IMR-90 (cell line): Measurements from ENCODE around the gene RTN1. TPM values are rescaled to one million over a fixed set of nuclear protein-coding genes. Genes with fewer than 3 reads are reported as not detected.

Source experiments
- ATAC-seq: fragments of 200-7000 bp; cut with Tn5 transposase; 2 replicates; pipeline ENCODE4 v1.9.1; 2020; ENCODE audit warnings: low read depth, mild to moderate bottlenecking, moderate library complexity
- BruUV-seq: library from RNA; stranded (reverse); fragments of 400-500 nt; replicated peaks from 2 replicates; lab custom pipeline; 2021; lab: Mats Ljungman, UMichigan
- CTCF ChIA-PET: fragments of 300-600 bp; formaldehyde crosslinking; extraction: SDS; loops from one replicate; lab custom pipeline; 2021; ENCODE audit warnings: antibody characterized with exemption; lab: Yijun Ruan, JAX
- POLR2A ChIA-PET: fragments of 300-600 bp; sonication (Branson Sonifier 250); formaldehyde crosslinking; loops from one replicate; lab custom pipeline; 2022; ENCODE audit warnings: antibody characterized with exemption; ENCODE audit not compliant: unreplicated experiment; lab: Charles Lee
- DNase-seq: peaks from one replicate; pipeline ENCODE4 v3.0.0; 2013
- H2AFZ ChIP-seq: replicated peaks from 2 replicates; pipeline ENCODE3; 2013; ENCODE audit warnings: low read length, mild to moderate bottlenecking; ENCODE audit not compliant: poor library complexity
- H2AK5ac ChIP-seq: 2 replicates; pipeline ENCODE4 v1.6.1; 2013; ENCODE audit warnings: low read depth, low read length, inconsistent platforms
- H2AK9ac ChIP-seq: replicated peaks from 2 replicates; pipeline ENCODE3; 2013; ENCODE audit warnings: mild to moderate bottlenecking, low read depth, low read length, moderate library complexity; ENCODE audit not compliant: poor library complexity
- H2BK120ac ChIP-seq: 2 replicates; pipeline ENCODE4 v1.6.1; 2013; ENCODE audit warnings: low read depth, low read length, inconsistent platforms
- H2BK15ac ChIP-seq: 3 replicates; pipeline ENCODE4 v1.6.1; 2013; ENCODE audit warnings: low read depth, low read length, inconsistent platforms
- H2BK20ac ChIP-seq: 2 replicates; pipeline ENCODE4 v1.6.1; 2013; ENCODE audit warnings: low read depth, mild to moderate bottlenecking, inconsistent platforms, low read length, moderate library complexity
- H2BK5ac ChIP-seq: 2 replicates; pipeline ENCODE4 v1.6.1; 2013; ENCODE audit warnings: mild to moderate bottlenecking, low read depth, low read length, inconsistent platforms; ENCODE audit not compliant: poor library complexity, severe bottlenecking
- H3K14ac ChIP-seq: replicated peaks from 2 replicates; pipeline ENCODE4 v1.6.1; 2013; ENCODE audit warnings: low read depth, low read length, inconsistent platforms
- H3K18ac ChIP-seq: 2 replicates; pipeline ENCODE4 v1.6.1; 2013; ENCODE audit warnings: low read depth, low read length, control low read depth
- H3K23ac ChIP-seq: 2 replicates; pipeline ENCODE4 v1.6.1; 2013; ENCODE audit warnings: low read depth, low read length, inconsistent platforms
- H3K27ac ChIP-seq: 2 replicates; pipeline ENCODE4 v1.5.1; 2013; ENCODE audit warnings: mild to moderate bottlenecking, control low read depth, low read length; ENCODE audit not compliant: insufficient read depth
- H3K27me3 ChIP-seq: 2 replicates; pipeline ENCODE4 v1.6.1; 2013; ENCODE audit warnings: low read length; ENCODE audit not compliant: control insufficient read depth, insufficient read depth
- H3K36me3 ChIP-seq: 2 replicates; pipeline ENCODE4 v1.6.1; 2013; ENCODE audit warnings: low read length, mixed read lengths; ENCODE audit not compliant: control insufficient read depth, insufficient read depth
- H3K4ac ChIP-seq: 2 replicates; pipeline ENCODE4 v1.6.1; 2013; ENCODE audit warnings: low read depth, low read length, inconsistent platforms
- H3K4me1 ChIP-seq: 2 replicates; pipeline ENCODE4 v1.6.1; 2013; ENCODE audit warnings: low read length, mixed read lengths; ENCODE audit not compliant: control insufficient read depth, insufficient read depth
- H3K4me2 ChIP-seq: 2 replicates; pipeline ENCODE4 v1.6.1; 2013; ENCODE audit warnings: low read depth, mild to moderate bottlenecking, control low read depth, low read length, moderate library complexity
- H3K4me3 ChIP-seq: 2 replicates; pipeline ENCODE4 v1.5.1; 2013; ENCODE audit warnings: low read depth, mild to moderate bottlenecking, control low read depth, low read length, moderate library complexity; ENCODE audit not compliant: insufficient read depth
- H3K56ac ChIP-seq: 2 replicates; pipeline ENCODE4 v1.6.1; 2013; ENCODE audit warnings: low read length, inconsistent platforms; ENCODE audit not compliant: insufficient read depth; ENCODE audit errors: extremely low read depth
- H3K79me1 ChIP-seq, 2 experiments: 2 replicates each; pipeline ENCODE4 v1.6.1; 2013; ENCODE audit warnings: low read length in 2 of 2, inconsistent platforms in 1 of 2, low read depth in 1 of 2
- H3K9ac ChIP-seq: 2 replicates; pipeline ENCODE4 v1.6.1; 2013; ENCODE audit warnings: low read depth, low read length, control low read depth
- H3K9me1 ChIP-seq: 2 replicates; pipeline ENCODE4 v1.6.1; 2013; ENCODE audit warnings: low read length, inconsistent platforms; ENCODE audit not compliant: insufficient read depth
- H3K9me3 ChIP-seq: 2 replicates; pipeline ENCODE4 v1.6.1; 2013; ENCODE audit warnings: low read length; ENCODE audit not compliant: control insufficient read depth, insufficient read depth
- H4K20me1 ChIP-seq: 2 replicates; pipeline ENCODE4 v1.6.1; 2013; ENCODE audit warnings: low read length, inconsistent platforms; ENCODE audit not compliant: insufficient read depth
- H4K5ac ChIP-seq: 2 replicates; pipeline ENCODE4 v1.6.1; 2013; ENCODE audit warnings: mild to moderate bottlenecking, low read depth, low read length, control low read depth
- H4K8ac ChIP-seq, 2 experiments: 2 replicates each; pipeline ENCODE4 v1.6.1; 2013; ENCODE audit warnings: low read depth in 2 of 2, low read length in 2 of 2, control low read depth in 1 of 2, inconsistent platforms in 1 of 2
- H4K91ac ChIP-seq: 2 replicates; pipeline ENCODE4 v1.6.1; 2013; ENCODE audit warnings: low read depth, low read length, inconsistent platforms; ENCODE audit not compliant: insufficient read depth
- BHLHE40 ChIP-seq: fragments of 150-350 bp; IDR thresholded peaks from 2 replicates; pipeline ENCODE4 v1.6.1; 2016; ENCODE audit warnings: mild to moderate bottlenecking, low read depth, low read length
- CEBPB ChIP-seq: IDR thresholded peaks from 2 replicates; pipeline ENCODE4 v1.6.1; 2012; ENCODE audit warnings: low read depth, low read length, improper control_type of control experiment
- CHD1 ChIP-seq: IDR thresholded peaks from 2 replicates; pipeline ENCODE4 v1.6.1; 2012; ENCODE audit warnings: low read depth, low read length, improper control_type of control experiment
- CTCF ChIP-seq: conservative IDR thresholded peaks from 2 replicates; pipeline ENCODE4 v1.5.1; 2012; ENCODE audit warnings: mild to moderate bottlenecking, low read depth, low read length, improper control_type of control experiment
- FOS ChIP-seq: fragments of 150-350 bp; IDR thresholded peaks from 2 replicates; pipeline ENCODE4 v1.6.1; 2016; ENCODE audit warnings: low read depth, low read length
- MAFK ChIP-seq: IDR thresholded peaks from 2 replicates; pipeline ENCODE4 v1.6.1; 2012; ENCODE audit warnings: low read depth, low read length, improper control_type of control experiment
- MAZ ChIP-seq: IDR thresholded peaks from 2 replicates; pipeline ENCODE4 v1.6.1; 2012; ENCODE audit warnings: low read depth, mild to moderate bottlenecking, low read length, improper control_type of control experiment, moderate library complexity, borderline replicate concordance
- MXI1 ChIP-seq: IDR thresholded peaks from 2 replicates; pipeline ENCODE4 v1.6.1; 2012; ENCODE audit warnings: low read depth, mild to moderate bottlenecking, low read length, moderate library complexity, borderline replicate concordance
- NFE2L2 ChIP-seq: fragments of 150-350 bp; IDR thresholded peaks from 2 replicates; pipeline ENCODE4 v1.6.1; 2016; ENCODE audit warnings: low read depth, mild to moderate bottlenecking, low read length
- POLR2A ChIP-seq: IDR thresholded peaks from 2 replicates; pipeline ENCODE4 v1.6.1; 2012; ENCODE audit warnings: mild to moderate bottlenecking, low read depth, low read length
- RAD21 ChIP-seq: IDR thresholded peaks from 2 replicates; pipeline ENCODE4 v1.6.1; 2012; ENCODE audit warnings: low read length, improper control_type of control experiment
- RCOR1 ChIP-seq: IDR thresholded peaks from 2 replicates; pipeline ENCODE4 v1.6.1; 2012; ENCODE audit warnings: mild to moderate bottlenecking, low read length, improper control_type of control experiment; ENCODE audit not compliant: insufficient replicate concordance
- RFX5 ChIP-seq: IDR thresholded peaks from 2 replicates; pipeline ENCODE4 v1.8.0; 2012; ENCODE audit warnings: low read depth, mild to moderate bottlenecking, low read length, moderate library complexity
- SMC3 ChIP-seq: fragments of 150-350 bp; IDR thresholded peaks from 2 replicates; pipeline ENCODE4 v1.6.1; 2016; ENCODE audit warnings: low read depth, mild to moderate bottlenecking, antibody characterized with exemption, low read length, moderate library complexity
- USF2 ChIP-seq: fragments of 150-350 bp; IDR thresholded peaks from 2 replicates; pipeline ENCODE4 v1.6.1; 2017; ENCODE audit warnings: mild to moderate bottlenecking, antibody characterized with exemption, low read length, low read depth
- WGBS, 2 experiments: methylation state at CpG; one replicate each; pipeline versions ENCODE4 v1.1.5 to v1.1.7; 2013; ENCODE audit warnings: missing lambda C conversion rate in 2 of 2; ENCODE audit not compliant: insufficient read length in 1 of 2; ENCODE audit errors: extremely low coverage in 2 of 2; 5-methylcytosine and 5-hydroxymethylcytosine counted together
- dilution Hi-C: fragments of 300-500 bp; cut with HindIII; formaldehyde crosslinking; loops from one replicate; pipeline ENCODE4 v1.14.3; 2018; ENCODE audit warnings: low sequenced_read_pairs; ENCODE audit not compliant: unreplicated experiment
- in situ Hi-C: fragments of 300-500 bp; cut with MboI; formaldehyde crosslinking; loops from 3 replicates; pipeline ENCODE4 v1.14.3; 2019; ENCODE audit warnings: low sequenced_read_pairs, inconsistent platforms, mixed read lengths
- intact Hi-C: fragments of 100-400 bp; cut with micrococcal nuclease; formaldehyde crosslinking; loops from 2 replicates; pipeline ENCODE4 v1.10.0; 2022
- polyA plus RNA-seq, 3 experiments: library from polyadenylated mRNA; depleted of rRNA; stranded (reverse); fragments of >200 nt; gene quantifications; 2 replicates each; pipeline ENCODE4 v1.2.3, GENCODE V29; 2012; ENCODE audit warnings: low replicate concordance in 1 of 3
- total RNA-seq: library from RNA; depleted of rRNA; stranded (reverse); fragments of >200 nt; gene quantifications from 2 replicates; pipeline ENCODE4 v1.2.3, GENCODE V29; 2012
- TF ChIP-seq, protein P1 (sequence below): fragments of 150-350 bp; IDR thresholded peaks from 2 replicates; pipeline ENCODE4 v1.6.1; 2016; ENCODE audit warnings: low read depth, mild to moderate bottlenecking, low read length, moderate library complexity, borderline replicate concordance

RTN1 gene
- total and polyA plus RNA-seq, 2 of the 4 experiments (the other 2 are of a cell fraction), result 0.18 to 0.46 TPM

DNA sequence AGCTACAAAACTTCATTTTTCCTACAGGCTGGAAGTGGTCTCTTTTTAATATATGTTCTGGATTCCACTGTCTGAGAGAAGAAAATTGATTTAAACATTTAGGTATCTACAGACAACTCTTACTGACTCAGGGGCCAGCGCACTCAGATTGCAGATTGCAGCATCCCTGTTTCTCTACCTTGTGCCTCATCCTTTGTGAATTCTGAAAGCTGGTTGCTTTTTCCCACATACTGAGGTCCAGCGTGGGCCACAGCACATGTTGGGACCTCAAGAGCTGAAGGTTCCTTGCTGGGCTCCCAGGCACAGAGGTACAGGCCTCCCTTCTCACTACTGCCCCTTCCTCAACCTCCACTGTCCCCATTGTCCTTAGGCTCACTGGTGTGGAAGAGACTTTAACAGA, 192.2 kb downstream of the RTN1 start:
- no peaks in the 10 kb centered on the region for H4K20me1 ChIP-seq

More for the DNA sequence above, 192.2 kb downstream of the RTN1 start:
- H2AK9ac ChIP-seq, result no peak overlapping the region
- no peak overlapping the region for H3K27ac ChIP-seq
- H2BK20ac ChIP-seq, result no peak overlapping the region
- H3K14ac ChIP-seq, result no peak overlapping the region
- no peak overlapping the region for H3K4me3 ChIP-seq
- ATAC-seq, result no peak; the same call in 1 of the 2 replicates
- H3K9me3 ChIP-seq, result no peaks in the 10 kb centered on the region
- 100% methylated on average over 1 of the region's 2 CpGs; no CpG with 5 or more reads in 1 of the 2 experiments for WGBS, 2 experiments
- no peak overlapping the region for H2AK5ac ChIP-seq
- no peak for DNase-seq
- no peak overlapping the region for H3K9ac ChIP-seq
- no peak overlapping the region for H2AFZ ChIP-seq
- no peak overlapping the region for H2BK15ac ChIP-seq
- H3K4me2 ChIP-seq, result no peak overlapping the region
- no peak overlapping the region for H2BK5ac ChIP-seq
- H3K36me3 ChIP-seq, result no peaks in the 10 kb centered on the region
- dilution Hi-C loops (no loop called here), intact Hi-C loops (no loop called here), in situ Hi-C loops (no loop called here)
- H4K8ac ChIP-seq, result no peak overlapping the region
- no peak overlapping the region for H4K91ac ChIP-seq
- no peaks in the 10 kb centered on the region for H3K79me1 ChIP-seq
- no peak overlapping the region for H3K18ac ChIP-seq
- no peaks in the 10 kb centered on the region for H3K9me1 ChIP-seq
- TF ChIP-seq MXI1 (no peak), NFE2L2 (no peak), POLR2A (no peak), CEBPB (no peak), BHLHE40 (no peak), FOS (no peak), MAFK (no peak), CHD1 (no peak), CTCF (no peak), MAZ (no peak), USF2 (no peak), SMC3 (no peak), RFX5 (no peak), RCOR1 (no peak), RAD21 (no peak)
- TF ChIP-seq, protein P1, sequence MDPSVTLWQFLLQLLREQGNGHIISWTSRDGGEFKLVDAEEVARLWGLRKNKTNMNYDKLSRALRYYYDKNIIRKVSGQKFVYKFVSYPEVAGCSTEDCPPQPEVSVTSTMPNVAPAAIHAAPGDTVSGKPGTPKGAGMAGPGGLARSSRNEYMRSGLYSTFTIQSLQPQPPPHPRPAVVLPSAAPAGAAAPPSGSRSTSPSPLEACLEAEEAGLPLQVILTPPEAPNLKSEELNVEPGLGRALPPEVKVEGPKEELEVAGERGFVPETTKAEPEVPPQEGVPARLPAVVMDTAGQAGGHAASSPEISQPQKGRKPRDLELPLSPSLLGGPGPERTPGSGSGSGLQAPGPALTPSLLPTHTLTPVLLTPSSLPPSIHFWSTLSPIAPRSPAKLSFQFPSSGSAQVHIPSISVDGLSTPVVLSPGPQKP, result no peak
- H2BK120ac ChIP-seq, result no peak overlapping the region
- POLR2A ChIA-PET, result no interaction called here
- H3K23ac ChIP-seq, result no peak overlapping the region
- H3K4ac ChIP-seq, result no peak overlapping the region
- H4K5ac ChIP-seq, result no peak overlapping the region
- CTCF ChIA-PET, result no interaction called here
- no TSS peak for BruUV-seq
- no peaks in the 10 kb centered on the region for H3K4me1 ChIP-seq
- H3K27me3 ChIP-seq, result no peaks in the 10 kb centered on the region
- H3K56ac ChIP-seq, result no peak overlapping the region
